ENCODE measurements around the gene TNFRSF11A.

The TNFRSF11A gene

GRCh38 chr18:62301322-62301721 lies 23.8 kb upstream of the TNFRSF11A start:
- no peak for DNase-seq (ENCODE audit: extremely low read depth, low read depth)
- TF ChIP-seq CTCF (IDR thresholded peaks at IDR 0.05; ENCODE audit: low read depth, low read length) = no peak

DNA sequence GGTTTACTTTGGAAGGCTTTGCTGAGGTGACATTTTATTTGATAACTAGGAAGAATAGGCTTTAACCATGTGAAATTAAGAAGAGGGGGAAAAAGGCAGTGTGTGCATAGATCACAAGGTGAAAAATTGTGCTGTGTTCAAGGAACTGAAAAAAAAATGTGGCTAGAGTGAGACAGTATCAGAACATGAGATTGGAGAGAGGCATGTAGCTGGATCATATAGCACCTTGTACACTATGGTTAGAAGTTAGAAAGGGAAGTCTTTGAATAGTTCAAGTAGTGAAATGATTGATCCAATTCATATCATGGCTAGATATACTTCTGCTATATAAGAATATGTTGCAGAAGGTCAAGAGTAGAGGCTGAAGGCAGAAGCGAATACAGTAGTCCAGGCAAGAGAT lies 12.3 kb upstream of the TNFRSF11A start:
- no peak for TF ChIP-seq CTCF (IDR thresholded peaks at IDR 0.05; ENCODE audit: low read depth, low read length)
- DNase-seq (ENCODE audit: extremely low read depth, low read depth) = no peak

DNA sequence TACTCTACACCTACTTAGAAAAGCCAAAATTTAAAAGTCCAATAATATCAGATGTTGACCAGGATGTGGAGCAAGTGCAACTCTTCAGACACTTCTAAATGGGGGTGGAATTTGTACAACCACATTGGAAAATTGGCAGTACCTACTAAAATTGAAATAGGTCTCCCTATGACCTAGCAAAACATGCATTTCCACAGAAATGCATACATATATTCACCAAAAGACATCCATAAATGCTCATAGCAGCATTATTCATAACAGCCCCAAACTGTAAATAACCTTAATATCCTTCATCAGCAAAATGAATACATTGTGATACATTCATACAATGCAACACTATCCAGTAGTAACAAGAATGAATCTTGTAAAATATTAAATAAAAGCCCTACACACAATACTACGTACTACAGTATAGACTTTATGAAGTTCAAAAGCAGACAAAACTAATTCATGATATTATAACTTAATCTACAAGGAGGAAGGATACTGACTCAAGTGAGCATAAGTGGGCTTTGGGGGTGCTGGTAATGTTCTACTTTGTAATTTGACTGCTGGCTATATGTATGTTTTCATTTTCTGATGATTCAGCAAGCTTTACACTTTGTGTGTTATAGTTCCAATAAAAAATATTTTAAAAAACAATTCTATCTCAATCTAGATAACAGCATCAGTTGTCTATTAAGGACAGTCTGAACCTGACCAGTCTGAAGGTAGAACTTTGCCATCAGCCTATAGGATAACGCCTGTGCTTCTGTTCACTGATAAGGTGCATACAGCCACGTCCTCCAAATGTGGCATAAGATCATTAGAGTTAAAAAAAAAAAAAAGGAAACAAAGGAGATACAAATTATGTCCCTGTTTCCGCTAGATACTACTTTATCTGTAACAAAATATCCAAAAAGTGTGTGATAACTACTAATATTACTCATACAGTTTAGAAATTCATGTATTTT lies 6.6 kb upstream of the TNFRSF11A start:
- TF ChIP-seq CTCF (IDR thresholded peaks at IDR 0.05; ENCODE audit: low read depth, low read length) = no peak
- DNase-seq (ENCODE audit: extremely low read depth, low read depth) = no peak

DNA sequence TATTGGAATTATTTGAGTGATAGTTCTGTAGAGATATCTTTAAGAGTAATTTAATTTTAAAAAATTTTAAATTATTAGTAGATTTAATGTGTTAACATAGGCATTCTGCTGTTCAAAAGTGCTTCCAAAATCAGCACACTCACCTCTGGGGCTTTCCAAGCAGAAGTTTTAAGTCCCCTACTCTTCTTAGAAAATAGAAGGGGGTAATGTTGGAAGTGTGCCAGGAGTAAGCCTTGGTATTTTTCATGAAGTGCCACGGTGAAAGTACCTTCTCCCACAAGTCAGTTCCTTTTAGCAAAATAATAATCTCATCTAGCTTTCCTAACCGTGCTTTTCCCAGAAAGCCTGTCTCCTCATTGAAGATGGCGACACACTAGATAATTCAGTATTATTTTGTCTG lies 3.9 kb upstream of the TNFRSF11A start:
- DNase-seq (ENCODE audit: extremely low read depth, low read depth) = no peak
- TF ChIP-seq CTCF (IDR thresholded peaks at IDR 0.05; ENCODE audit: low read depth, low read length) = no peak

DNA sequence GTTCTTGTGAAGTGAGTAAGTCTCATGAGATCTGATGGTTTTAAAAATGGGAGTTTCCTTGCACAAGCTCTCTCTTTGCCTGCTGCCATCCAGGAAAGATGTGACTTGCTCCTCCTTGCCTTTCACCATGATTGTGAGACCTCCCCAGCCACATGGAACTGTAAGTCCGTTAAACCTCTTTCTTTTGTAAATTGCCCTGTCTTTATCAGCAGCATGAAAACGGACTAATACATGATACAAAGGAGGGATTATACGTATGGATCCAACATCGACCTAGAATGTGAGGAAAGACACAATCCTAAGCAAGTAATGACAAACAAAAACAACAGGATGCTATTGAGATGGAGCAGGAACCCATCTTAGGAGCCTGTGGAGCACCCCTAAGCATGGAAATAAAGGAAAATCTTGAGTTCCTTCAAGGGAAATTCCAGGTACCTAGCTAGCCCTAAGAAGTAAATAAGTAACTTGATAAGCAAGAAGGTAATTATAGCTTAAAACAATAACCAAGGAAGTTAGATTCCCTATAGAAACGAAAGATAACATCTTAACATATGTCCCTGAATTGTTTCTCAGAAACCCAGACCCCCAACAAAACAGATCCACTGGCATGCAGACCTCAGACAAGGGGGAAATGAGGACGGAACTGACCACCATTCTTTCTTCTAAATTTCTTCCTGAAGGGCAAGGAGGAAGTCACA lies 1.5 kb upstream of the TNFRSF11A start:
- no peak for TF ChIP-seq CTCF (IDR thresholded peaks at IDR 0.05; ENCODE audit: low read depth, low read length)
- no peak for DNase-seq (ENCODE audit: extremely low read depth, low read depth)

- DNase-seq (ENCODE audit: extremely low read depth, low read depth) = no peak
- TF ChIP-seq CTCF (IDR thresholded peaks at IDR 0.05; ENCODE audit: low read depth, low read length) = no peak
Observed at GRCh38 chr18:62324181-62324828, 805 bp upstream of the TNFRSF11A start.
